Epithelial cell of esophagus (primary cell): ENCODE results near the gene SLC25A41.

Source experiments
- DNase-seq: peaks from one replicate; pipeline ENCODE4 v3.0.0; 2010; ENCODE audit warnings: low read depth
- H3K4me3 ChIP-seq: 2 replicates; pipeline ENCODE4 v1.5.1; 2011; ENCODE audit warnings: mild to moderate bottlenecking, low read length, control low read depth
- TF ChIP-seq, protein P1 (sequence below): IDR thresholded peaks from 2 replicates; pipeline ENCODE4 v1.5.1; 2011; ENCODE audit warnings: low read depth, mild to moderate bottlenecking, low read length, control low read depth, inconsistent platforms; ENCODE audit not compliant: insufficient read depth; ENCODE audit errors: missing control alignments

The SLC25A41 gene

DNA sequence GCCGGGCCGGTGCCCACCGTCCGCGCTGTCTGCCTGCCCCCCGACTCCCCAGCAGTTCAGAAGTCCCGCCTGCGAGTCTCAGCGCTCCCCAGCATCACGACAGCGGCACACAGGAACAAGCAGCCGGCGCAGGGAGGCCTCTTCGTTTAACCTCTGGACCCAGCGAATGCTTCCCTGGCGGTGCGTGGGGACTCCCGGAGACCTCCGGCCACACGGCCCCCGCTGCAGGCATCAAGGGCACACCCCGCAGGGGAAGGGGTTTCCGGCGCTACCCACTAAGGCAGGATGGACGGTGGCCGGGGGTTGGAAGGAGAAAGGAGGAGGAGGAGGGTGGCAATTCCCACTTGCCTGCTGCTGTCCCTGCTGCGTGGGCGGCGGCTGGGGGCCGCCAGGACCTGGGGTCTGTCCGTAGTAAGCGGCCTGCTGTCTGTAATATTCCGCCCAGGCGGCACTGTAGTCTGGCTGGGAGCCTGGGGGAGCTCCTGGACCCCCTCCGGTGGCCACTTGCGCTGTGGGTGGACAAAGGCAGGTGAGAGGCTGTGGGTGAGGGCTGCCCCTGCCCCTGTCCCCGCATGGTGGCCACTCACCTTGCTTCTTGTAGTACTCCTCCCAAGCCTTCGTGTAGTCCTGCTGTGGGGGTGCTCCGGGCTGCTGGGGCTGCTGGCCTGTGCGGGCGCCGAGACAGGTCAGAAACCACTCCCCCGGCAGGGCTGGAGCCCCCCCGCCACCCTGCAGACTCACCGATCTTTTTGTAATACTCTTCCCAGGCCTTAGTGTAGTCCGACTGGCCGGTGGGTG, 18.6 kb downstream of the SLC25A41 start:
- TF ChIP-seq, protein P1, sequence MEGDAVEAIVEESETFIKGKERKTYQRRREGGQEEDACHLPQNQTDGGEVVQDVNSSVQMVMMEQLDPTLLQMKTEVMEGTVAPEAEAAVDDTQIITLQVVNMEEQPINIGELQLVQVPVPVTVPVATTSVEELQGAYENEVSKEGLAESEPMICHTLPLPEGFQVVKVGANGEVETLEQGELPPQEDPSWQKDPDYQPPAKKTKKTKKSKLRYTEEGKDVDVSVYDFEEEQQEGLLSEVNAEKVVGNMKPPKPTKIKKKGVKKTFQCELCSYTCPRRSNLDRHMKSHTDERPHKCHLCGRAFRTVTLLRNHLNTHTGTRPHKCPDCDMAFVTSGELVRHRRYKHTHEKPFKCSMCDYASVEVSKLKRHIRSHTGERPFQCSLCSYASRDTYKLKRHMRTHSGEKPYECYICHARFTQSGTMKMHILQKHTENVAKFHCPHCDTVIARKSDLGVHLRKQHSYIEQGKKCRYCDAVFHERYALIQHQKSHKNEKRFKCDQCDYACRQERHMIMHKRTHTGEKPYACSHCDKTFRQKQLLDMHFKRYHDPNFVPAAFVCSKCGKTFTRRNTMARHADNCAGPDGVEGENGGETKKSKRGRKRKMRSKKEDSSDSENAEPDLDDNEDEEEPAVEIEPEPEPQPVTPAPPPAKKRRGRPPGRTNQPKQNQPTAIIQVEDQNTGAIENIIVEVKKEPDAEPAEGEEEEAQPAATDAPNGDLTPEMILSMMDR: no peak
- H3K4me3 ChIP-seq: no peak overlapping the region
- DNase-seq: no peak

DNA sequence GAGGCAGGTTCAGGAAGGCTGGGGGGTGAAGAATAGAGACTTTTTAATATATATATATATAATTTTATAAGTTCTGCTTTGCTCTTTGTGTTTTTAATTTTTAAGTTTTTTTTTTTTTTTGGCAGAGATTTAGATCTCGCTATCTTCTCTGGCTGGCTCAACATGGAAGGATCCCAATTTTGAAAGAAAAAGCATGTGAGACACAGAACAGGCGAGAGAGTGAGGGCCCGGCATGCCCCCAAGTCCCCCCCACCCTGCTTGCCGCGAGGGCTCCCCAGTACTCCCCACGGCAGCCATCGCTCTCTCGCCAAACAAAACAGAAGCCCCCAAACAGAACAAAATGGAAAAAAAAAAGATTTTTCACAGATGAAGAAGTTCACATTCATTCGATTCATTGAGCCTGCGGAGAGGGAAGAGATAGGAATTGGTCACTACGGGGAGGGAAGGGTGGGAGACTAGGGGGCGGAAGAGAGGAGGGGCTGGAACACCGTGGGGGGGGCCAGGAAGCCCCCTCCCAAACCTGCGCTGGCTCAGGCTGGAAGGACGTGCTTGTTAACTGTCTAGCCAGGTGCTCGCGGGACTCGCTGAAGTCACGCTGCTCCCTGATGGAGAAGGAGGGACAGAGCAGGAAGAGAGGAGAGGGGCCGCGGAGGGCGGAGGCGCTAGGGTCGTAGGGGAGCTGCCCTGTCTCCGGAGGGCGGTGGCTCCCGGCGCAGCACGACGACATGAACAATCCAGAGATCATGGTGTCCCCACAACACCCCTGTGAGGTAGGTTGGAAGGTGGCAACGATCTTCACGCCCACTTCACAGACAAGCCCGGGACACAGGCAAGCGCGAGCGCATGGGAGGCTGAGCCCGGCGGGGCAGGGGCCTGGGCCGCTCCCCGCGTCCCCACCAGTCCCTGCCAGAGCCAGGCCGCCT, 19.6 kb downstream of the SLC25A41 start:
- no peak for DNase-seq
- H3K4me3 ChIP-seq: no peak overlapping the region
- TF ChIP-seq, protein P1: no peak

DNA sequence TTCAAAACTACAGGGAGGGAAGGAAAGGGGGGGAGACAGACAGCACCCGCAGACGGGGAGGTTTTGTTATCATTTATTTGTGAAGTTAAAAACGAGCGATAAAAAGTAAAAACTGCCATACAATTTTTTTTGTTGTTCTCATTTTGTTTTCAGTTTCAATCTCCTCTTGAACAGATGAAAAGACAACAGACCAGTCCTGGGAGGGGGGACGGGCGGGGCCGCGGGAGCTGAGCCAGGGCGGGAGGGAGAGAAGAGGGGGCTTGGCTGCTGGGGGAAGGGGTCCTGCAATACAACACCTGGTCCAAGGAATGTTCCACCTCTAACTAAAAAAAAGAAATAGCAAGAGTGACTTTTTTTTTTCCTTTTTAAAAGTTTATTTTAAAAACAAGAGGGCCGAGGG, 20.3 kb downstream of the SLC25A41 start:
- H3K4me3 ChIP-seq: no peak overlapping the region
- no peak for DNase-seq
- TF ChIP-seq, protein P1: no peak

DNA sequence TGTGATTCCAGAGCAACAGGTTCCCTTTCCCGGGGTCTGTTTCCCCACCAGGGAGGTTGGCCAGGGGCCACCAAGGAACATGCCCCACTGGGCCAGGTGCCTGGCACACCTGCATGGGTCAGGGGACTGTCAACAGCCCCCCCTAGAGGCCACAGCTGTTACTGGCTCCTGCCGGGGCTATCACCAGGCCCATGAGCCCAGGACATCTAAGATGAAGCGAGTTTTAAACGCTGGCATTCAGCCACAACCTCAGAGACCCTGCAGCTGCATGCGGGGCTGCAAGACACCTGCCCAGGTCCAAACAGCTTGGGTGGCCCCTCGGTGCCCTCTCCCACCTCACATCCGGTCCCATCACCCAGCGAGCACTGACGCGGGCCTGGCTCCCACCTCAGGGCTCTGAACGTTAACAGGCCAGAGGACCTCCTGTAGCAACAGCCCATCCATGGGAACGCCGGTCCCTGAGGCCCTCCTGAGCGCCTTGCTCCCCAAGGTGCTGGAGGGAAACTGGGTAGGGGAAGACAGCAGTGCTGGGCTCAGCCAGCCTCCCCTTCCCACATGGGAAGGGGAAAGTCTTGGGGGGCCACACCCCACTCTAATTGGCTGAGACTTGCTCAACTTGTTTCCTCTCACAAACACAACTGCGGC, 21.0 kb downstream of the SLC25A41 start:
- H3K4me3 ChIP-seq: no peak overlapping the region
- peak; percentile 41 for DNase-seq
- TF ChIP-seq, protein P1: peak; percentile 49

DNA sequence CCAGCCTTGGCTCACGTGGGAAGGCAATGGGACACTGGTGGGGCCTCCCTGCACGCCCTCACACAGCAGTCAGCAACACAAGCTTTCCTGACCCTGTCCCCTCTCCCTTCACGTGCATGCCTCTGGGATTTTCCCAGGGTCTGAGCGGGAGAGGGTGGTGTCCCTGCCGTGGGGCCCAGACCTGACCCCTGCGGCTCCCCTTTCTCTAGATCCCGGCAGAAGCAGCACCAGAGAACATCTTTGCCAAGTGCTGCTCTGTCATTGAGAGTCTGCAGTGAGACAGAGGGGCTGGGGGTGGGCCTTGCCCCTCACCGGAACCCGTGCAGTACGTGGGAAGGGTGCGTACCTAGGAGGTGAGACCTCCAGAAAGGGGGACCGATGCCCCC, 21.5 kb downstream of the SLC25A41 start:
- TF ChIP-seq, protein P1: no peak
- H3K4me3 ChIP-seq: no peak overlapping the region
- no peak for DNase-seq

DNA sequence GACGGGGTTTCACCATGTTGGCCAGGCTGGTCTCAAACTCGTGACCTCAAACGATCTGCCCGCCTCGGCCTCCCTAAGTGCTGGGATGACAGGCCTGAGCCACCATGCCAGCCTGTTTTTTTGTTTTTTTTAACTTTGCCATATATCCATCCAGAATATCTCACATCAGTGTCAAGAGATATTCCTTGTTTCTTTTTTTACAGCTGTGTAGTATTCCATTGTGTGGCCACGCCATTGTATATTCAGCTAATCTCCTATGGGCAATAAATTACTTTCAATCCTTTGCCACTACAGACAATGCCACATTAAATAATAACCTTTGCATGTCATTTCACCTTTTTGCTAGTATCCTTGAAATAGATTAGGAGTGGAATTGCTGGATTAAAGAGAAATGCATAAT, 24.2 kb downstream of the SLC25A41 start:
- no peak for DNase-seq
- TF ChIP-seq, protein P1: no peak
- H3K4me3 ChIP-seq: no peak overlapping the region
